Fibroblast of lung (primary cell): ENCODE data around the gene LAMP2. TPM values are rescaled to one million over a fixed set of nuclear protein-coding genes. Genes with fewer than 3 reads are reported as not detected.
A peak's percentile ranks its signal among the peaks of the same experiment; 100 is the strongest.

Source experiments
- DNase-seq, 2 donors: peaks; one replicate each; pipeline versions ENCODE4 v3.0.0 to v3.0.0-alpha.2; 2010; ENCODE audit warnings: low read depth in 2 of 2
- H2AFZ ChIP-seq: 2 replicates; pipeline ENCODE4 v1.5.1; 2012; ENCODE audit warnings: low read length, control low read depth, inconsistent platforms
- H3K27ac ChIP-seq: 2 replicates; pipeline ENCODE4 v1.5.1; 2011; ENCODE audit warnings: low read length, control low read depth; ENCODE audit not compliant: insufficient read depth
- H3K27me3 ChIP-seq: 2 replicates; pipeline ENCODE4 v1.5.1; 2011; ENCODE audit warnings: mild to moderate bottlenecking, low read length; ENCODE audit not compliant: control insufficient read depth, insufficient read depth
- H3K36me3 ChIP-seq: 2 replicates; pipeline ENCODE4 v1.5.1; 2011; ENCODE audit warnings: low read length; ENCODE audit not compliant: control insufficient read depth, insufficient read depth
- H3K4me1 ChIP-seq: 2 replicates; pipeline ENCODE4 v1.5.1; 2011; ENCODE audit warnings: low read length; ENCODE audit not compliant: control insufficient read depth, insufficient read depth; ENCODE audit errors: extremely low read depth
- H3K4me2 ChIP-seq: 2 replicates; pipeline ENCODE4 v1.5.1; 2011; ENCODE audit warnings: low read length, control low read depth; ENCODE audit not compliant: insufficient read depth; ENCODE audit errors: extremely low read depth
- H3K4me3 ChIP-seq, 4 experiments: fragments of 200-600 bp in 1 of 4; sonication (generic) in 1 of 4; replicated peaks in 1 of 4; 2 replicates each; pipeline ENCODE4 v1.5.1; 2011 to 2016; ENCODE audit warnings: low read length in 4 of 4, low read depth in 3 of 4, mild to moderate bottlenecking in 3 of 4, control low read depth in 2 of 4, inconsistent platforms in 1 of 4, mixed read lengths in 1 of 4; ENCODE audit not compliant: insufficient read depth in 1 of 4; ENCODE audit errors: control extremely low read depth in 1 of 4
- H3K79me2 ChIP-seq: 2 replicates; pipeline ENCODE4 v1.5.1; 2012; ENCODE audit warnings: mild to moderate bottlenecking, low read length, inconsistent platforms; ENCODE audit not compliant: control insufficient read depth, insufficient read depth
- H3K9ac ChIP-seq: 2 replicates; pipeline ENCODE4 v1.5.1; 2011; ENCODE audit warnings: mild to moderate bottlenecking, low read length, control low read depth; ENCODE audit not compliant: insufficient read depth
- H3K9me3 ChIP-seq: 2 replicates; pipeline ENCODE4 v1.5.1; 2012; ENCODE audit warnings: low read depth, low read length; ENCODE audit not compliant: control insufficient read depth, insufficient read depth
- H4K20me1 ChIP-seq: 2 replicates; pipeline ENCODE4 v1.5.1; 2011; ENCODE audit warnings: low read length; ENCODE audit not compliant: control insufficient read depth, insufficient read depth; ENCODE audit errors: extremely low read depth
- CTCF ChIP-seq, 2 donors: IDR thresholded peaks in 1 of 2; conservative IDR thresholded peaks in 1 of 2; 1 replicate in 1 of 2; 2 replicates in 1 of 2; pipeline ENCODE4 v1.5.1; 2011 to 2012; ENCODE audit warnings: low read length in 2 of 2, control low read depth in 1 of 2, inconsistent platforms in 1 of 2, low read depth in 1 of 2, mild to moderate bottlenecking in 1 of 2
- EZH2 ChIP-seq: IDR thresholded peaks from 2 replicates; pipeline ENCODE4 v1.5.1; 2012; ENCODE audit warnings: low read length, control low read depth, mild to moderate bottlenecking; ENCODE audit errors: missing control alignments
- polyA plus RNA-seq, 2 donors: library from polyadenylated mRNA; depleted of rRNA in 1 of 2; stranded (reverse) in 1 of 2; unstranded in 1 of 2; fragments of >200 nt; gene quantifications; 2 replicates each; pipeline ENCODE4 v1.2.1, GENCODE V29; 2011 to 2012; ENCODE audit warnings: missing spikeins in 1 of 2
- total RNA-seq: library from RNA; depleted of rRNA; stranded (reverse); fragments of >200 nt; gene quantifications from 2 replicates; pipeline ENCODE4 v1.2.1, GENCODE V29; 2014

LAMP2 gene
- total and polyA plus RNA-seq, 2 donors (not counting 1 experiment from before 2014, with no cell fraction given), result 172 to 196 TPM

GRCh38 chrX:120380699-120381098 is 88.4 kb downstream of the LAMP2 start:
- no peak overlapping the region for H2AFZ ChIP-seq
- no peak overlapping the region for H3K9ac ChIP-seq
- no peaks in the 10 kb centered on the region for H4K20me1 ChIP-seq
- no peaks in the 10 kb centered on the region for H3K36me3 ChIP-seq
- no peak overlapping the region for H3K27ac ChIP-seq
- DNase-seq, result peak in 1 of 2 donors; percentile 11
- H3K4me2 ChIP-seq, result no peak overlapping the region
- no peaks in the 10 kb centered on the region for H3K9me3 ChIP-seq
- no peaks in the 10 kb centered on the region for H3K27me3 ChIP-seq
- peak in 1 of 2 donors; percentile 18 for TF ChIP-seq CTCF (conservative IDR thresholded peaks at IDR 0.05 in 1 of 2, IDR thresholded peaks at IDR 0.05 in 1 of 2; ENCODE audit: low read depth in 1 of 2, low read length in 2 of 2)
- no peak for TF ChIP-seq EZH2
- H3K79me2 ChIP-seq, result no peaks in the 10 kb centered on the region
- H3K4me3 ChIP-seq, result no peak overlapping the region
- no peaks in the 10 kb centered on the region for H3K4me1 ChIP-seq

- TF ChIP-seq EZH2 (no peak), CTCF (conservative IDR thresholded peaks at IDR 0.05 in 1 of 2, IDR thresholded peaks at IDR 0.05 in 1 of 2; ENCODE audit: low read depth in 1 of 2, low read length in 2 of 2) (no peak)
- no peak for DNase-seq
These were observed 89.0 kb downstream of the LAMP2 start for GRCh38 chrX:120379937-120380681.

DNA sequence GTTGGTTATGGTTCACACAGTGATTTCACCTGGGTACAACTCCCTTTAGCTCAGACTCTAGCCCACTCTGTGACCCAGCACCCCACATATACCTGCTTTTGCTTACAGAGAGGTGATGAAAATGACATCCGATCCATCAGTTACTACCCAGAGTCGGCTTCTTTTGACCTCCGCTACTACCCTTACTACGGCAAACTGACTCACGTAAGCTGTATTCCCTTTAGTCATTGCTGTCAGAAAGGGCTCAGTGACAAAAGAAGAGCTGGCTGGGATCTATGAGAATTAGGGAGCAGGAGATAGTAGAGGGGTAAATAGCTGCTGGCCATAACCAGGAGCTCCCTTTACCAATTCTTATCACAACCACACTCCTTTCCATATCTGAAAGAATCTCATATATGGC is 90.5 kb downstream of the LAMP2 start:
- no peak overlapping the region for H3K9ac ChIP-seq
- no peaks in the 10 kb centered on the region for H3K27me3 ChIP-seq
- no peak for DNase-seq
- no peaks in the 10 kb centered on the region for H3K4me1 ChIP-seq
- no peak overlapping the region for H2AFZ ChIP-seq
- no peak overlapping the region for H3K4me2 ChIP-seq
- no peaks in the 10 kb centered on the region for H4K20me1 ChIP-seq
- H3K9me3 ChIP-seq, result no peaks in the 10 kb centered on the region
- H3K4me3 ChIP-seq, result no peak overlapping the region
- H3K27ac ChIP-seq, result no peak overlapping the region
- TF ChIP-seq EZH2 (no peak), CTCF (conservative IDR thresholded peaks at IDR 0.05 in 1 of 2, IDR thresholded peaks at IDR 0.05 in 1 of 2; ENCODE audit: low read depth in 1 of 2, low read length in 2 of 2) (no peak)
- H3K36me3 ChIP-seq, result no peaks in the 10 kb centered on the region
- H3K79me2 ChIP-seq, result no peaks in the 10 kb centered on the region

More at GRCh38 chrX:120379937-120380681, 89.0 kb downstream of the LAMP2 start:
- no peaks in the 10 kb centered on the region for H4K20me1 ChIP-seq
- H3K36me3 ChIP-seq, result no peaks in the 10 kb centered on the region
- H3K4me1 ChIP-seq, result no peaks in the 10 kb centered on the region
- H3K4me3 ChIP-seq, result no peak overlapping the region
- H2AFZ ChIP-seq, result no peak overlapping the region
- no peak overlapping the region for H3K27ac ChIP-seq
- H3K4me2 ChIP-seq, result no peak overlapping the region
- no peak overlapping the region for H3K9ac ChIP-seq
- no peaks in the 10 kb centered on the region for H3K27me3 ChIP-seq
- H3K79me2 ChIP-seq, result no peaks in the 10 kb centered on the region
- H3K9me3 ChIP-seq, result no peaks in the 10 kb centered on the region

Other genes with a start within 250 kb of the LAMP2 start
- 9.7 and 10.3 TPM in 2 replicates for gene ZBTB33, start 218.5 kb downstream of the LAMP2 start, total RNA-seq
- gene ZBTB33, start 218.5 kb downstream of the LAMP2 start, polyA plus RNA-seq, result 5.0 and 6.6 TPM in 2 replicates
- under 0.01 TPM in 2 replicates for gene TMEM255A, start 157.8 kb downstream of the LAMP2 start, total RNA-seq
- 0.67 and 0.93 TPM in 2 replicates for gene TMEM255A, start 157.8 kb downstream of the LAMP2 start, polyA plus RNA-seq
- gene ATP1B4, start 107.2 kb downstream of the LAMP2 start, total RNA-seq, result not detected in 2 replicates
- not detected in 2 replicates for gene ATP1B4, start 107.2 kb downstream of the LAMP2 start, polyA plus RNA-seq
- 32.4 and 39.3 TPM in 2 replicates for gene CUL4B, start 91.7 kb upstream of the LAMP2 start, total RNA-seq
- 50.7 and 57.0 TPM in 2 replicates for gene CUL4B, start 91.7 kb upstream of the LAMP2 start, polyA plus RNA-seq
- gene MCTS1, start 134.8 kb upstream of the LAMP2 start, total RNA-seq, result 24.9 and 27.6 TPM in 2 replicates
- gene MCTS1, start 134.8 kb upstream of the LAMP2 start, polyA plus RNA-seq, result 63.1 and 72.1 TPM in 2 replicates
- 24.4 and 27.4 TPM in 2 replicates for gene C1GALT1C1, start 160.8 kb upstream of the LAMP2 start, total RNA-seq
- 34.5 and 36.6 TPM in 2 replicates for gene C1GALT1C1, start 160.8 kb upstream of the LAMP2 start, polyA plus RNA-seq